OCI-LY7 (cell line): Measurements from ENCODE around the gene FHOD3.

ENCODE experiments used
- EZH2phosphoT487 ChIP-seq: fragments of 200-600 bp; sonication (generic); IDR thresholded peaks from 2 replicates; pipeline ENCODE4 v1.6.1; 2018; ENCODE audit warnings: low read depth, borderline replicate concordance, mild to moderate bottlenecking, mixed run types, antibody characterized with exemption, low read length, moderate library complexity, mixed read lengths
- TF ChIP-seq, protein P1 (sequence below): fragments of 200-600 bp; sonication (generic); conservative IDR thresholded peaks from 2 replicates; pipeline ENCODE4 v1.5.1; 2014; ENCODE audit warnings: mild to moderate bottlenecking, antibody characterized with exemption, low read length, moderate library complexity, mixed read lengths

DNA sequence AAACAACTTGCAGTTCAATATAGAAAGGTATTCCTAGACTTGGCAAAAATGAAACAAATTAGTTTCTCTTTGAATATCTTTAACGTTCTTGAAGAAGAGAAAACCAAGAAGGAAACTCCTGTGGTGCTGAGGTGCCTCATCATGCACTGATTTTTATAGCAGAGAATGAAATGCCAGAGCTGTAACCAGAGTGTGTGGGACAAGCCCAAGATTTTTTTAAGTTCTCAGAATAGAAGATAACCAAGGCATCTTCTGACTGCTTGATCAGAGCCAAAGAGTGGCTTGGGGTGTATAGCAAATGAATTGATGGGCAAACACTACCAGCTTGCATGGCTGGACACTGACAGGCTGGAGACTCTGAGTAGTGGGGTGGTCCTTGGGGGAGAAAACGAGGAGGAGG, 7.9 kb downstream of the FHOD3 start:
- TF ChIP-seq, protein P1, sequence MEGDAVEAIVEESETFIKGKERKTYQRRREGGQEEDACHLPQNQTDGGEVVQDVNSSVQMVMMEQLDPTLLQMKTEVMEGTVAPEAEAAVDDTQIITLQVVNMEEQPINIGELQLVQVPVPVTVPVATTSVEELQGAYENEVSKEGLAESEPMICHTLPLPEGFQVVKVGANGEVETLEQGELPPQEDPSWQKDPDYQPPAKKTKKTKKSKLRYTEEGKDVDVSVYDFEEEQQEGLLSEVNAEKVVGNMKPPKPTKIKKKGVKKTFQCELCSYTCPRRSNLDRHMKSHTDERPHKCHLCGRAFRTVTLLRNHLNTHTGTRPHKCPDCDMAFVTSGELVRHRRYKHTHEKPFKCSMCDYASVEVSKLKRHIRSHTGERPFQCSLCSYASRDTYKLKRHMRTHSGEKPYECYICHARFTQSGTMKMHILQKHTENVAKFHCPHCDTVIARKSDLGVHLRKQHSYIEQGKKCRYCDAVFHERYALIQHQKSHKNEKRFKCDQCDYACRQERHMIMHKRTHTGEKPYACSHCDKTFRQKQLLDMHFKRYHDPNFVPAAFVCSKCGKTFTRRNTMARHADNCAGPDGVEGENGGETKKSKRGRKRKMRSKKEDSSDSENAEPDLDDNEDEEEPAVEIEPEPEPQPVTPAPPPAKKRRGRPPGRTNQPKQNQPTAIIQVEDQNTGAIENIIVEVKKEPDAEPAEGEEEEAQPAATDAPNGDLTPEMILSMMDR, result no peak
- no peak for TF ChIP-seq EZH2phosphoT487
